CD4-positive, alpha-beta T cell (primary cell): ENCODE data around the gene CNTRL. TPM values are rescaled to one million over a fixed set of nuclear protein-coding genes. Genes with fewer than 3 reads are reported as not detected.

Experiments used
- ATAC-seq: fragments of 200-7000 bp; cut with Tn5 transposase; one replicate; pipeline ENCODE4 v1.10.0; 2022; ENCODE audit warnings: mild to moderate bottlenecking; ENCODE audit not compliant: poor library complexity
- CTCF ChIA-PET: fragments of 350-600 bp; sonication (Branson Sonifier 250); formaldehyde crosslinking; loops from one replicate; lab custom pipeline; 2021; ENCODE audit warnings: antibody characterized with exemption, inconsistent platforms; lab: Charles Lee
- POLR2A ChIA-PET: fragments of 350-600 bp; sonication (Branson Sonifier 250); formaldehyde crosslinking; loops from one replicate; lab custom pipeline; 2021; ENCODE audit warnings: antibody characterized with exemption, inconsistent platforms; lab: Charles Lee
- DNase-seq, 14 experiments: peaks; one replicate each; pipeline ENCODE4 v3.0.0-alpha.2; 2013 to 2020; ENCODE audit warnings: mixed read lengths in 2 of 14
- H3K27ac ChIP-seq, 2 donors: one replicate each; pipeline versions ENCODE4 v1.5.1 to v1.7.0; 2013; ENCODE audit warnings: low read length in 2 of 2, low read depth in 1 of 2, mild to moderate bottlenecking in 1 of 2
- H3K27me3 ChIP-seq, 2 experiments: 1 replicate in 1 of 2; 2 replicates in 1 of 2; pipeline versions ENCODE4 v1.6.1 to v1.7.0; 2013; ENCODE audit warnings: low read length in 2 of 2, control low read depth in 1 of 2, mild to moderate bottlenecking in 1 of 2, moderate library complexity in 1 of 2; ENCODE audit not compliant: insufficient read depth in 2 of 2, control insufficient read depth in 1 of 2
- H3K36me3 ChIP-seq: one replicate; pipeline ENCODE4 v1.6.1; 2013; ENCODE audit warnings: low read length, control low read depth; ENCODE audit not compliant: insufficient read depth
- H3K4me1 ChIP-seq: one replicate; pipeline ENCODE4 v1.6.1; 2013; ENCODE audit warnings: low read length, control low read depth; ENCODE audit not compliant: insufficient read depth
- H3K4me3 ChIP-seq: one replicate; pipeline ENCODE4 v1.5.1; 2013; ENCODE audit warnings: mild to moderate bottlenecking, low read length, moderate library complexity
- H3K9me3 ChIP-seq, 2 experiments: 1 replicate in 1 of 2; 2 replicates in 1 of 2; pipeline versions ENCODE4 v1.6.1 to v1.7.0; 2013; ENCODE audit warnings: low read length in 2 of 2, mild to moderate bottlenecking in 2 of 2, control low read depth in 1 of 2, moderate library complexity in 1 of 2; ENCODE audit not compliant: control insufficient read depth in 1 of 2, insufficient read depth in 1 of 2
- H3K27ac Mint-ChIP-seq: one replicate; pipeline ENCODE4 v1.8.0; 2020; ENCODE audit warnings: mixed read lengths
- H3K27me3 Mint-ChIP-seq: one replicate; pipeline ENCODE4 v1.8.0; 2021; ENCODE audit warnings: mixed read lengths
- H3K36me3 Mint-ChIP-seq: one replicate; pipeline ENCODE4 v1.8.0; 2021; ENCODE audit warnings: low read depth, mixed read lengths
- H3K4me1 Mint-ChIP-seq: one replicate; pipeline ENCODE4 v1.8.0; 2021; ENCODE audit warnings: low read depth, mixed read lengths
- H3K4me3 Mint-ChIP-seq: one replicate; pipeline ENCODE4 v1.8.0; 2020; ENCODE audit warnings: mild to moderate bottlenecking, mixed read lengths
- H3K9me3 Mint-ChIP-seq: one replicate; pipeline ENCODE4 v1.8.0; 2020; ENCODE audit warnings: mixed read lengths
- intact Hi-C, 2 experiments: fragments of 100-400 bp; cut with DNase I in 1 of 2; cut with micrococcal nuclease in 1 of 2; formaldehyde crosslinking; loops; one replicate each; pipeline versions ENCODE4 v1.15.1 to v1.9.0; 2023 to 2025; cut with DNase I, micrococcal nuclease
- total RNA-seq, 174 experiments: library from RNA in 2 of 174; stranded (reverse) in 2 of 174; gene quantifications; one replicate each; pipeline ENCODE4 v1.2.3 and lab custom pipeline; 2021 to 2026
- TF ChIP-seq, protein P1 (sequence below): fragments of 200-600 bp; IDR thresholded peaks from one replicate; pipeline ENCODE4 v1.8.0; 2022; ENCODE audit warnings: antibody characterized with exemption, mild to moderate bottlenecking

Gene CNTRL
- total RNA-seq, 2 experiments from 2014 or later = 35.1 to 38.1 TPM

DNA sequence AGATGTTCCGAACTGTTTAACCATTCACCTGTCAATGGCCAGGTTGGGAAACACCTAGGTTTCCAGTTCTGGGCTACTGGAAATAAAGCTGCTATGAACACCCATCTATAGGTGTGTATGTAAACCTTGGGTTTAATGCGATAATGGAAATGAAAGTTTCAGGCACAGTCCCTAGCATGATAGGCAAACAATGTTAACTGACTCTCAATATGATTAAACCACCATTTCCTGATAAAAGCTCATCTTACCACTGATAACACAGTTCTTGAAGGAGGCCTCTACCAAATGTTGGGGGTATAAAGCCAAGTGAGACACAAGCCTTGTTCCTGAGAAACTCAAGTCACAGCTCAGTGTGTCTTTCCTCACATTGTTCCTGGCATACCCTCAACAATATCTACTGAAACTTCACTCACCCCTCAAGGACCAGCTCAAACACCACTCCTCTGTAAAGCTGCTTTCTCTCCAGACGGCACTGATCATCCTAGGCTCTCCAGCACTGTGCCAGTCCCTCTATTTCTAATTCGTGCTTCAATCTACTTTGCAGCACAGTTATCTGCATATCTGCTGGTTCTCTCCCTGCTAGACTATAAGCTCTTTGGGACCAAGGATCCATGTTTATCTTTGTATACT, 111.1 kb downstream of the CNTRL start:
- Histone ChIP-seq H3K27me3 (no peaks in the 10 kb centered on the region), H3K27ac (peak overlapping the region in 1 of 2 donors; percentile 42), H3K36me3 (peaks cover 57% of the 10 kb centered on the region), H3K4me1 (peaks cover 12% of the 10 kb centered on the region), H3K9me3 (no peaks in the 10 kb centered on the region), H3K4me3 (no peak overlapping the region)
- Mint-ChIP-seq H3K4me1 (peaks cover 75% of the 10 kb centered on the region), H3K27me3 (no peaks in the 10 kb centered on the region), H3K27ac (peak overlapping the region; percentile 74), H3K4me3 (no peak overlapping the region), H3K9me3 (no peaks in the 10 kb centered on the region), H3K36me3 (peaks cover 78% of the 10 kb centered on the region)
- TF ChIP-seq, protein P1, sequence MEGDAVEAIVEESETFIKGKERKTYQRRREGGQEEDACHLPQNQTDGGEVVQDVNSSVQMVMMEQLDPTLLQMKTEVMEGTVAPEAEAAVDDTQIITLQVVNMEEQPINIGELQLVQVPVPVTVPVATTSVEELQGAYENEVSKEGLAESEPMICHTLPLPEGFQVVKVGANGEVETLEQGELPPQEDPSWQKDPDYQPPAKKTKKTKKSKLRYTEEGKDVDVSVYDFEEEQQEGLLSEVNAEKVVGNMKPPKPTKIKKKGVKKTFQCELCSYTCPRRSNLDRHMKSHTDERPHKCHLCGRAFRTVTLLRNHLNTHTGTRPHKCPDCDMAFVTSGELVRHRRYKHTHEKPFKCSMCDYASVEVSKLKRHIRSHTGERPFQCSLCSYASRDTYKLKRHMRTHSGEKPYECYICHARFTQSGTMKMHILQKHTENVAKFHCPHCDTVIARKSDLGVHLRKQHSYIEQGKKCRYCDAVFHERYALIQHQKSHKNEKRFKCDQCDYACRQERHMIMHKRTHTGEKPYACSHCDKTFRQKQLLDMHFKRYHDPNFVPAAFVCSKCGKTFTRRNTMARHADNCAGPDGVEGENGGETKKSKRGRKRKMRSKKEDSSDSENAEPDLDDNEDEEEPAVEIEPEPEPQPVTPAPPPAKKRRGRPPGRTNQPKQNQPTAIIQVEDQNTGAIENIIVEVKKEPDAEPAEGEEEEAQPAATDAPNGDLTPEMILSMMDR = no peak
- ChIA-PET CTCF (interaction anchor here (1.6 kb wide), 1 partner anchor 17 kb away, joined by 8 read pairs; no protein-coding TSS in a partner anchor), POLR2A (interaction anchor here (0.7 to 6.3 kb wide), 5 partner anchors 10 to 30 kb away, joined by 3 to 50 read pairs (median 4); partner anchors contain the start of gene RAB14)
- intact Hi-C loops = no loop called here
- ATAC-seq = peak; percentile 26
- DNase-seq = no peak

DNA sequence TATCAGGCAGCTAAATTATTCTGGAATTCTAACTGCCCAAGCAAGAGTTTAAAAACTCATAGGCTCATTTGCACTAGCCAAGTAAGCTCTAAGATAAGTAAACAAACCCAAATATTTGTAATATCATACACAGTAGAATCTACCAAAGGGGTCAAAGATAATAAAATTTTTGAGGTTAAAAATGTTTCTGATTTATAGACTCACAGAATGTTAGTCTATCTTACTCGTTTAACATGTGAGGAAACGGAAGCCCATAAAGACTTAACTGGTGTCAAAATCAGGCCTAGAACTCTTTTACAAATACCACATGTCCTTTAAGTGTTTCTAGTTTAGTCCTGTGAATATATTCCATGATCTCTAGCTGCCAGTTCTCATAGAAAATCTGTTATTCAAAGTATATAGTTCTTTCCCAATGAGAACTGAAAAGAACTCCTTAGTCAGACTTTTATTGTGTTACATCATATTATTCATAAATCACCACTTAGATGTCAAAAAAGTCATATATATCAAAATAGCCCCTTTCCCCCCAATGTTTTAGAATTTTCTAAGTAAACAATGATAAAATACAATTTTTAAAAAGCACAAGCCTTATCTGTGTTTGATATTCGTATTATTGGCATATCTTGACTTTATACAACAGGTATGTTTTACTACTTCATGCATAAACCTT, 113.0 kb downstream of the CNTRL start:
- H3K36me3 ChIP-seq = peaks cover 40% of the 10 kb centered on the region
- no peak for DNase-seq
- CTCF ChIA-PET = interaction anchor here (1.3 to 2.4 kb wide), 2 partner anchors 14 to 18 kb away, joined by 3 to 9 read pairs; partner anchors contain the start of gene RAB14

DNA sequence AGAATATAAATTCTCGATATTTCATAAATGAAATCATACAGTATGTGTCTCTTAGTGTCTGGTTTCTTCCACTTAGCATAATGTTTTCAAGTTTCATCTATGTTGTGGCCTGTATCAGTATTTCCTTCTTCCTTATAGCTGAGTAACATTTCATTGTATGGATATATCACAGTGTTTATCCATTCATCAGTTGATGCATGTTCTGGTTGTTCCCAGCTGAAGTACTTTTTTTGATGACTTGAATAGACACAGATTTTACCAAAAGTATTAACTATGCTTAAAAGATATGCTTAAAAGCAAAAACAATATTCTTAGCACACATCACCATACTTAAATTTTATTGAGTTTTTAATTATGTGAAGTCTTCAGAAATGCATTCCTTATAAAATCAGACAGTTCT, 114.3 kb downstream of the CNTRL start:
- no peaks in the 10 kb centered on the region for H3K27me3 Mint-ChIP-seq
- no peaks in the 10 kb centered on the region for H3K27me3 ChIP-seq
- peaks cover 62% of the 10 kb centered on the region for H3K36me3 Mint-ChIP-seq
- H3K27ac Mint-ChIP-seq = peak overlapping the region; percentile 83
- ChIA-PET CTCF (interaction anchor here (2.0 to 2.4 kb wide), 2 partner anchors 13 to 19 kb away, joined by 7 to 9 read pairs; no protein-coding TSS in a partner anchor), POLR2A (interaction anchor here (1.5 to 6.3 kb wide), 2 partner anchors 12 to 20 kb away, joined by 3 to 50 read pairs; partner anchors contain the start of gene RAB14)
- H3K9me3 ChIP-seq = no peaks in the 10 kb centered on the region
- H3K9me3 Mint-ChIP-seq = no peaks in the 10 kb centered on the region
- TF ChIP-seq, protein P1 = no peak
- H3K36me3 ChIP-seq = peaks cover 29% of the 10 kb centered on the region
- DNase-seq (no peak), ATAC-seq (no peak)
- peaks cover 92% of the 10 kb centered on the region for H3K4me1 Mint-ChIP-seq
- intact Hi-C loops = no loop called here
- H3K4me3 ChIP-seq = no peak overlapping the region
- no peak overlapping the region for H3K4me3 Mint-ChIP-seq
- no peak overlapping the region for H3K27ac ChIP-seq
- peaks cover 19% of the 10 kb centered on the region for H3K4me1 ChIP-seq

More for the DNA sequence above, 113.0 kb downstream of the CNTRL start:
- ATAC-seq = no peak
- no peaks in the 10 kb centered on the region for H3K27me3 Mint-ChIP-seq
- POLR2A ChIA-PET = interaction anchor here (1.5 to 6.3 kb wide), 3 partner anchors 12 to 18 kb away, joined by 3 to 50 read pairs (median 11); partner anchors contain the start of gene RAB14
- peaks cover 75% of the 10 kb centered on the region for H3K36me3 Mint-ChIP-seq
- no peaks in the 10 kb centered on the region for H3K9me3 Mint-ChIP-seq
- H3K4me3 Mint-ChIP-seq = no peak overlapping the region
- TF ChIP-seq, protein P1 = no peak
- Histone ChIP-seq H3K4me1 (peaks cover 17% of the 10 kb centered on the region), H3K9me3 (no peaks in the 10 kb centered on the region), H3K4me3 (no peak overlapping the region), H3K27me3 (no peaks in the 10 kb centered on the region), H3K27ac (no peak overlapping the region)
- H3K4me1 Mint-ChIP-seq = peaks cover 92% of the 10 kb centered on the region
- intact Hi-C loops = no loop called here
- H3K27ac Mint-ChIP-seq = peak overlapping the region; percentile 79
